Testis (tissue), 3 donors: ENCODE measurements around the gene CCDC33. TPM values are rescaled to one million over a fixed set of nuclear protein-coding genes. Genes with fewer than 3 reads are reported as not detected.

Experiments
- DNase-seq: peaks from one replicate; pipeline ENCODE4 v3.0.0-alpha.2; 2019
- H3K27ac ChIP-seq, 2 donors: fragments of 200-600 bp; sonication (generic); one replicate each; pipeline ENCODE4 v1.5.1; 2019
- H3K27me3 ChIP-seq: fragments of 200-600 bp; sonication (generic); one replicate; pipeline ENCODE4 v1.5.1; 2019
- H3K36me3 ChIP-seq: fragments of 200-600 bp; sonication (generic); one replicate; pipeline ENCODE4 v1.5.1; 2017; ENCODE audit warnings: low read depth; ENCODE audit errors: missing control alignments
- H3K4me1 ChIP-seq: fragments of 200-600 bp; sonication (generic); one replicate; pipeline ENCODE4 v1.5.1; 2019
- H3K4me3 ChIP-seq, 2 donors: fragments of 200-600 bp; sonication (generic); one replicate each; pipeline ENCODE4 v1.5.1; 2017 to 2019
- H3K9me3 ChIP-seq: fragments of 200-600 bp; sonication (generic); one replicate; pipeline ENCODE4 v1.5.1; 2017
- CTCF ChIP-seq, 3 experiments: fragments of 450-650 bp in 2 of 3; fragments of 200-600 bp in 1 of 3; sonication (generic) in 1 of 3; IDR thresholded peaks; one replicate each; pipeline ENCODE4 v1.5.1; 2016 to 2019; ENCODE audit warnings: antibody characterized with exemption in 3 of 3, mild to moderate bottlenecking in 2 of 3, moderate library complexity in 1 of 3
- POLR2A ChIP-seq: fragments of 450-650 bp; IDR thresholded peaks from one replicate; pipeline ENCODE4 v1.6.1; 2017; ENCODE audit warnings: antibody characterized with exemption, mild to moderate bottlenecking, moderate library complexity
- WGBS, 2 donors: methylation state at CpG; one replicate each; pipeline ENCODE4 v1.1.5; 2018; 5-methylcytosine and 5-hydroxymethylcytosine counted together
- intact Hi-C: fragments of 100-400 bp; cut with DNase I; formaldehyde crosslinking; loops from one replicate; pipeline ENCODE4 v1.15.1; 2023; ENCODE audit warnings: low total_unique reads
- polyA plus RNA-seq: library from polyadenylated mRNA; stranded (reverse); fragments of 350-450 nt; fragmentation: Illumina TruSeq; extraction: RNeasy Lipid Tissue Mini Kit (QIAGEN cat#74804); gene quantifications from one replicate; pipeline ENCODE4 v1.2.3, GENCODE V29; 2014; ENCODE audit warnings: low read depth, low replicate concordance; ENCODE audit not compliant: insufficient read depth
- total RNA-seq, 2 donors: library from RNA; depleted of rRNA; stranded (reverse); fragments of >200 nt; gene quantifications; one replicate each; pipeline ENCODE4 v1.2.3, GENCODE V29; 2016

Gene CCDC33
- total and polyA plus RNA-seq, 3 donors from 2014 or later = 11.6 to 41.3 (median 18.5) TPM

- DNase-seq = no peak
- Histone ChIP-seq H3K4me3 (no peak overlapping the region), H3K4me1 (no peaks in the 10 kb centered on the region), H3K9me3 (no peaks in the 10 kb centered on the region), H3K27me3 (no peaks in the 10 kb centered on the region), H3K36me3 (no peaks in the 10 kb centered on the region), H3K27ac (no peak overlapping the region)
- WGBS, 2 donors = 85 to 89% methylated on average over 1 of the region's 1 CpG
- intact Hi-C loops = no loop called here
- TF ChIP-seq CTCF (IDR thresholded peaks at IDR 0.05) (no peak), POLR2A (no peak)
Measured at GRCh38 chr15:74252721-74253120, 16.6 kb downstream of the CCDC33 start.

GRCh38 chr15:74253211-74253921 lies 17.2 kb downstream of the CCDC33 start:
- no peaks in the 10 kb centered on the region for H3K4me1 ChIP-seq
- no peaks in the 10 kb centered on the region for H3K9me3 ChIP-seq
- no peaks in the 10 kb centered on the region for H3K36me3 ChIP-seq
- no peak overlapping the region for H3K27ac ChIP-seq
- WGBS, 2 donors = 45 to 54% methylated on average over 6 to 7 of the region's 7 CpGs
- H3K27me3 ChIP-seq = no peaks in the 10 kb centered on the region
- H3K4me3 ChIP-seq = no peak overlapping the region
- TF ChIP-seq CTCF (IDR thresholded peaks at IDR 0.05) = no peak
- DNase-seq = no peak
- intact Hi-C loops = no loop called here

- intact Hi-C loops = no loop called here
- Histone ChIP-seq H3K27ac (no peak overlapping the region), H3K9me3 (no peaks in the 10 kb centered on the region), H3K36me3 (no peaks in the 10 kb centered on the region), H3K27me3 (no peaks in the 10 kb centered on the region), H3K4me1 (peaks cover 11% of the 10 kb centered on the region), H3K4me3 (no peak overlapping the region)
- 76 to 96% methylated on average over 5 to 6 of the region's 6 CpGs for WGBS, 2 donors
- TF ChIP-seq CTCF (IDR thresholded peaks at IDR 0.05) (no peak), POLR2A (no peak)
- DNase-seq = no peak
Measured at GRCh38 chr15:74257105-74257504, 21.0 kb downstream of the CCDC33 start.

GRCh38 chr15:74257623-74258022 lies 21.5 kb downstream of the CCDC33 start:
- no peak overlapping the region for H3K4me3 ChIP-seq
- 80 to 83% methylated on average over 1 of the region's 1 CpG for WGBS, 2 donors
- H3K36me3 ChIP-seq = no peaks in the 10 kb centered on the region
- no peak overlapping the region for H3K27ac ChIP-seq
- DNase-seq = no peak
- no peaks in the 10 kb centered on the region for H3K27me3 ChIP-seq
- peaks cover 11% of the 10 kb centered on the region for H3K4me1 ChIP-seq
- intact Hi-C loops = no loop called here
- TF ChIP-seq CTCF (IDR thresholded peaks at IDR 0.05) = no peak
- no peaks in the 10 kb centered on the region for H3K9me3 ChIP-seq
